HepG2 (cell line): ENCODE data around the gene ZDHHC14. TPM values are rescaled to one million over a fixed set of nuclear protein-coding genes. Genes with fewer than 3 reads are reported as not detected.
A peak's percentile ranks its signal among the peaks of the same experiment; 100 is the strongest.

ENCODE experiments used
- CHD4 ChIP-seq: fragments of 200-600 bp; sonication (generic); IDR thresholded peaks from 2 replicates; pipeline ENCODE4 v1.7.0; 2017; ENCODE audit warnings: mild to moderate bottlenecking, low read length, borderline replicate concordance
- FOXP1 ChIP-seq, 2 experiments: fragments of 450-650 bp in 1 of 2; IDR thresholded peaks; 2 replicates each; pipeline ENCODE4 v1.6.1; 2017 to 2018; ENCODE audit warnings: antibody characterized with exemption in 1 of 2
- FOXP4 ChIP-seq: sonication (generic); formaldehyde crosslinking; IDR thresholded peaks from 2 replicates; pipeline ENCODE4 v1.4.0; 2020; ENCODE audit warnings: missing genetic modification reagents
- NR2F2 ChIP-seq: IDR thresholded peaks from 2 replicates; pipeline ENCODE4 v1.6.1; 2012; ENCODE audit warnings: low read depth, inconsistent platforms, borderline replicate concordance
- SMAD1 ChIP-seq: sonication (generic); formaldehyde crosslinking; IDR thresholded peaks from 2 replicates; pipeline ENCODE4 v1.4.0; 2020; ENCODE audit warnings: missing genetic modification reagents, low read depth, mild to moderate bottlenecking, borderline replicate concordance
- SMARCE1 ChIP-seq: fragments of 450-650 bp; IDR thresholded peaks from 2 replicates; pipeline ENCODE4 v1.6.1; 2017; ENCODE audit warnings: borderline replicate concordance
- ZBTB14 ChIP-seq: sonication (generic); formaldehyde crosslinking; IDR thresholded peaks from 2 replicates; pipeline ENCODE4 v1.4.0; 2020; ENCODE audit warnings: missing genetic modification reagents
- ZBTB3 ChIP-seq: sonication (generic); formaldehyde crosslinking; IDR thresholded peaks from 2 replicates; pipeline ENCODE4 v1.4.0; 2020; ENCODE audit warnings: low read depth, mild to moderate bottlenecking, moderate library complexity, missing genetic modification reagents, borderline replicate concordance
- ZBTB4 ChIP-seq: sonication (generic); formaldehyde crosslinking; IDR thresholded peaks from 2 replicates; pipeline ENCODE4 v1.4.0; 2020; ENCODE audit warnings: missing genetic modification reagents, mild to moderate bottlenecking, borderline replicate concordance
- ZNF317 ChIP-seq: sonication (generic); formaldehyde crosslinking; IDR thresholded peaks from 2 replicates; pipeline ENCODE4 v1.5.0; 2020; ENCODE audit warnings: mild to moderate bottlenecking, missing genetic modification reagents
- ZNF354B ChIP-seq: sonication (generic); formaldehyde crosslinking; IDR thresholded peaks from 2 replicates; pipeline ENCODE4 v1.8.0; 2022; ENCODE audit warnings: mild to moderate bottlenecking, missing genetic modification reagents
- ZNF496 ChIP-seq: sonication (generic); formaldehyde crosslinking; IDR thresholded peaks from 2 replicates; pipeline ENCODE4 v1.8.1; 2023; ENCODE audit warnings: mild to moderate bottlenecking, moderate library complexity, missing genetic modification reagents; ENCODE audit not compliant: insufficient replicate concordance
- ZNF674 ChIP-seq: sonication (generic); formaldehyde crosslinking; IDR thresholded peaks from 2 replicates; pipeline ENCODE4 v1.5.0; 2020; ENCODE audit warnings: low read depth, mild to moderate bottlenecking, missing genetic modification reagents
- ZNF678 ChIP-seq: sonication (generic); formaldehyde crosslinking; IDR thresholded peaks from 2 replicates; pipeline ENCODE4 v1.4.0; 2020; ENCODE audit warnings: mild to moderate bottlenecking, missing genetic modification reagents
- polyA plus RNA-seq, 8 experiments: library from polyadenylated mRNA; depleted of rRNA in 3 of 8; stranded (reverse) in 7 of 8; unstranded in 1 of 8; fragments of >200 nt; fragmentation: Illumina TruSeq in 4 of 8; extraction: Trizol in 4 of 8; gene quantifications; 2 replicates each; pipeline versions ENCODE4 v1.2.1 to v1.2.3, GENCODE V29; 2011 to 2016; ENCODE audit warnings: low read depth in 4 of 8, missing spikeins in 1 of 8, mixed read lengths in 1 of 8; ENCODE audit not compliant: insufficient read depth in 1 of 8
- total RNA-seq, 5 experiments: library from RNA; depleted of rRNA; stranded (reverse); fragments of >200 nt; fragmentation: Illumina TruSeq; extraction: Trizol; gene quantifications; 2 replicates each; pipeline ENCODE4 v1.2.3, GENCODE V29; 2016; ENCODE audit warnings: low read depth in 1 of 5
- TF ChIP-seq, protein P1 (sequence below): sonication (generic); formaldehyde crosslinking; IDR thresholded peaks from 2 replicates; pipeline ENCODE4 v1.8.1; 2023; ENCODE audit warnings: mild to moderate bottlenecking, inconsistent platforms, moderate library complexity, missing genetic modification reagents, borderline replicate concordance
- TF ChIP-seq, protein P2 (sequence below): sonication (generic); formaldehyde crosslinking; IDR thresholded peaks from 2 replicates; pipeline ENCODE4 v1.4.0; 2020; ENCODE audit warnings: low read depth, mild to moderate bottlenecking, missing genetic modification reagents

The ZDHHC14 gene
- total and polyA plus RNA-seq, 2 of the 13 experiments (the other 11 are each of a cell fraction or from before 2014, with no cell fraction given) = 3.7 to 9.5 TPM

DNA sequence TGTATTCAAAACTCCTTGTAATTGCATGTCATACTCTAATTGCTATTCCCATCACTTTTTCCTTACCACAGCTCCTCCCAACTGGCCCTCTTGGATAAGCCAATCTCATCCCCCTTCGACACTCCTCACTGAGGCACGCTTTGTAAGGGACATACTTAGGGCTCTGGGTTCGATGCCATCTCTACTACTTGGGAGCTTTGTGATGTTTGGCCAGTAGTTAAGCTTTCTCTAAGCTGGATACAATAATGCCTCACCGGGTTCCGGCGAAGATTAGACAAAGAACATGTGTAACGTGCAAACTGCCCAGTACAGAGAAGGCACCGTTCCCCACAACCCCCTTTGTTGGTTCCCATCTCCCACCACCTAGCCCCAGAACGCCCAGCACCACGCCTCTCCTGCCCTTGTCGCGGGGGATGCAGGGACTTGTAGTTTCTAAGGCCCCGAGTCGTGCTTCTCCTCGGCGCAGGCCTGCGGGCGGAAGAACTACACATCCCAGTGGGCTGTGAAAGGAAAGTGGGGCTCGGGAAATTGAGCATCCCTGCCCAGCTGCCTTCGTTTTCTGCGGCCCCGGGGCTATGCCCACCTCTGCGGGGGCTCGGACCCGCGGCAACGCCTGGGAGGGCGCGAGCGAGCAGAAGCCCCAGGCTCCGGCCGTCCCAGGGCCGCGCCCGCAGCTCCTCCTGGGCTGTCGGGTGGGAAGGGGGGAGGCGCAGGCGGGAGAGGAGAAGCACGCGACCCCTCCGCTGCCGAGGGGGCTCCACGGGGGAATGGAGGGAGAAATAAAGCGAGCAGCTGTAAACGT lies 1.1 kb upstream of the ZDHHC14 start (continued):
- TF ChIP-seq ZNF496 (CRISPR knock-in tag) (no peak), NR2F2 (no peak), ZBTB14 (CRISPR knock-in tag) (no peak), ZNF674 (CRISPR knock-in tag) (no peak), ZNF354B (CRISPR knock-in tag) (no peak), ZBTB4 (CRISPR knock-in tag) (no peak), ZNF678 (CRISPR knock-in tag) (no peak; the same call in 1 of the 2 replicates), ZBTB3 (CRISPR knock-in tag) (no peak), FOXP1 (IDR thresholded peaks at IDR 0.05) (no peak), FOXP1 (CRISPR knock-in tag; IDR thresholded peaks at IDR 0.05) (no peak), CHD4 (no peak), ZNF317 (no peak), FOXP4 (no peak), SMAD1 (CRISPR knock-in tag) (no peak), SMARCE1 (no peak)
- TF ChIP-seq, protein P1, sequence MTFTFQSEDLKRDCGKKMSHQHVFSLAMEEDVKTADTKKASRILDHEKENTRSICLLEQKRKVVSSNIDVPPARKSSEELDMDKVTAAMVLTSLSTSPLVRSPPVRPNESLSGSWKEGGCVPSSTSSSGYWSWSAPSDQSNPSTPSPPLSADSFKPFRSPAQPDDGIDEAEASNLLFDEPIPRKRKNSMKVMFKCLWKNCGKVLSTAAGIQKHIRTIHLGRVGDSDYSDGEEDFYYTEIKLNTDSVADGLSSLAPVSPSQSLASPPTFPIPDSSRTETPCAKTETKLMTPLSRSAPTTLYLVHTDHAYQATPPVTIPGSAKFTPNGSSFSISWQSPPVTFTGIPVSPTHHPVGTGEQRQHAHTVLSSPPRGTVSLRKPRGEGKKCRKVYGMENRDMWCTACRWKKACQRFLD (CRISPR knock-in tag) = peak; percentile 28; the same call in 1 of the 2 replicates
- TF ChIP-seq, protein P2, sequence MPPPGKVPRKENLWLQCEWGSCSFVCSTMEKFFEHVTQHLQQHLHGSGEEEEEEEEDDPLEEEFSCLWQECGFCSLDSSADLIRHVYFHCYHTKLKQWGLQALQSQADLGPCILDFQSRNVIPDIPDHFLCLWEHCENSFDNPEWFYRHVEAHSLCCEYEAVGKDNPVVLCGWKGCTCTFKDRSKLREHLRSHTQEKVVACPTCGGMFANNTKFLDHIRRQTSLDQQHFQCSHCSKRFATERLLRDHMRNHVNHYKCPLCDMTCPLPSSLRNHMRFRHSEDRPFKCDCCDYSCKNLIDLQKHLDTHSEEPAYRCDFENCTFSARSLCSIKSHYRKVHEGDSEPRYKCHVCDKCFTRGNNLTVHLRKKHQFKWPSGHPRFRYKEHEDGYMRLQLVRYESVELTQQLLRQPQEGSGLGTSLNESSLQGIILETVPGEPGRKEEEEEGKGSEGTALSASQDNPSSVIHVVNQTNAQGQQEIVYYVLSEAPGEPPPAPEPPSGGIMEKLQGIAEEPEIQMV (CRISPR knock-in tag) = 0 out of 2 replicates have a peak, but pooled peaks have one; percentile 55
